Hematopoietic multipotent progenitor cell treated with erythropoietin and hydrocortisone succinate and interleukin-3 and kit ligand, for 15 days (in vitro differentiated cells): ENCODE measurements around the gene SMG6.
"Not testable (repeated sequence)": the region's sequence is repeated elsewhere in the genome, so short reads cannot be mapped to it uniquely, and the experiment has no call there.

Experiments used
- DNase-seq: peaks from one replicate; pipeline ENCODE4 v3.0.0-alpha.2; 2015; ENCODE audit warnings: low spot score

SMG6 gene

GRCh38 chr17:2028234-2028614 is 275.4 kb downstream of the SMG6 start:
- no peak for DNase-seq

- no peak for DNase-seq
Measured at GRCh38 chr17:2027528-2028233, 275.9 kb downstream of the SMG6 start.

GRCh38 chr17:2025622-2026309 is 277.8 kb downstream of the SMG6 start:
- no peak for DNase-seq

- no peak for DNase-seq
Measured at GRCh38 chr17:2025220-2025621, 278.4 kb downstream of the SMG6 start, which contains the start of gene RTN4RL1. RTN4RL1 (minus strand) TSS chr17:2025334; CDS start chr17:2024865, 469 bp downstream.

GRCh38 chr17:2024572-2025219 is 278.9 kb downstream of the SMG6 start:
- no peak for DNase-seq

GRCh38 chr17:2023692-2024571 is 279.7 kb downstream of the SMG6 start:
- DNase-seq = no peak

- no peak for DNase-seq
Measured at GRCh38 chr17:2023256-2023655, 280.3 kb downstream of the SMG6 start.

- no peak for DNase-seq
Measured at GRCh38 chr17:2022647-2023240, 280.8 kb downstream of the SMG6 start.

- no peak for DNase-seq
Measured at GRCh38 chr17:2020721-2021120, 282.9 kb downstream of the SMG6 start.

- no peak for DNase-seq
Measured at GRCh38 chr17:2019723-2020122, 283.9 kb downstream of the SMG6 start.

GRCh38 chr17:2018716-2019510 is 284.7 kb downstream of the SMG6 start:
- no peak for DNase-seq

GRCh38 chr17:2017274-2017941 is 286.2 kb downstream of the SMG6 start:
- no peak for DNase-seq

- DNase-seq = no peak
Measured at GRCh38 chr17:2016494-2016893, 287.1 kb downstream of the SMG6 start.

GRCh38 chr17:2015314-2015713 is 288.3 kb downstream of the SMG6 start:
- no peak for DNase-seq

- DNase-seq = no peak
Measured at GRCh38 chr17:2013994-2014317, 289.6 kb downstream of the SMG6 start.

GRCh38 chr17:2013220-2013993 is 290.2 kb downstream of the SMG6 start:
- DNase-seq = not testable (repeated sequence)

GRCh38 chr17:2012499-2012898 is 291.1 kb downstream of the SMG6 start:
- DNase-seq = no peak

- DNase-seq = no peak
Measured at GRCh38 chr17:2011411-2012371, 291.9 kb downstream of the SMG6 start.
